Measurements from ENCODE around the gene VPS52. TPM values are rescaled to one million over a fixed set of nuclear protein-coding genes. Genes with fewer than 3 reads are reported as not detected.
A peak's percentile ranks its signal among the peaks of the same experiment; 100 is the strongest.
"Not testable (repeated sequence)": the region's sequence is repeated elsewhere in the genome, so short reads cannot be mapped to it uniquely, and the experiment has no call there.

VPS52 gene
- total RNA-seq, 1 experiment from 2014 or later: 21.1 TPM

- in situ Hi-C loops (cut with HindIII; ENCODE audit: low pct_unique_long_range_greater_than_20kb, low sequenced_read_pairs): no loop called here
- no peak for DNase-seq (ENCODE audit: low read depth)
Measured at GRCh38 chr6:33273129-33273923, 1.6 kb upstream of the VPS52 start.

DNA sequence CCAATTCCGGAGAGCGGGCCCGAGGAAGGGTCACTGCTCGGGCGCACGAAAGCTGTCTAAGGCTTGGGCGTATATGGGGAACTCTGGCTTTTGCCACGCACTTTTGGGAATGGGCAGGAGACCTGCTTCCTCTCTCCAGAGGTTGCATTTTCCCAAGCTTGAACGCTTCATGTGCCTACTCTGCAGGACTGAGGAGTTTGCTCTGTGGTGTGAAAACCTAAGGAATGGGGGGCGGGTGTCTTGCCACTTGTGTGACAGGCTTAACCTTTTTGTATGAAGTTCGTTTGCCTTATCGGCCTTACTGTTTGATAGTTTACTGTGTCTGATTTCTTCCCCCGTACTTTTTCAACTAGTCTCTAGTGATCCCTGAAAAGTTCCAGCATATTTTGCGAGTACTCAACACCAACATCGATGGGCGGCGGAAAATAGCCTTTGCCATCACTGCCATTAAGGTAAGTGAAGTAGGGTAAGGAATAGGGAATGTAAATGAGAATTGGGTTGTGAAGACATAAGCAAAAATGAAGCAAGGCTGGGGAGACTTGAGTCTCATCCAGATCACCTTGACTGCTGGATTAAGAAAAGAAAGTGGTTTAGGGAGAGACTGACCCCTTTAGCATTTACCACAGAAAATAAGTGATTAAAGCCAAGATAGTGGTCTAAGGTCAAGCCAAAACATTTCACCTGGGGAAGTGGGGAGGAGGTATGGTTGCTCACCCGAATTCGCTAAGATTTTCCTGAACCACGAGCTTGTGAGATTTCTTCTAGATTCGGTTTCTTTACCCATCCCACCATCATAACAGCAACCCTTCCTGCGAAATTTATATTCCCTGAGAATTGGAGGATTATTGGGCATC lies 826 bp upstream of the VPS52 start:
- in situ Hi-C loops (cut with HindIII; ENCODE audit: low pct_unique_long_range_greater_than_20kb, low sequenced_read_pairs): no loop called here
- no peak for DNase-seq (ENCODE audit: low read depth)

GRCh38 chr6:33271117-33271467 lies 584 bp downstream of the VPS52 start:
- in situ Hi-C loops (cut with HindIII; ENCODE audit: low pct_unique_long_range_greater_than_20kb, low sequenced_read_pairs): no loop called here

GRCh38 chr6:33264015-33264414 lies 7.7 kb downstream of the VPS52 start:
- in situ Hi-C loops (cut with HindIII; ENCODE audit: low pct_unique_long_range_greater_than_20kb, low sequenced_read_pairs): no loop called here
- DNase-seq (ENCODE audit: low read depth): no peak

More at GRCh38 chr6:33271117-33271467, 584 bp downstream of the VPS52 start:
- no peak for DNase-seq (ENCODE audit: low read depth)

DNA sequence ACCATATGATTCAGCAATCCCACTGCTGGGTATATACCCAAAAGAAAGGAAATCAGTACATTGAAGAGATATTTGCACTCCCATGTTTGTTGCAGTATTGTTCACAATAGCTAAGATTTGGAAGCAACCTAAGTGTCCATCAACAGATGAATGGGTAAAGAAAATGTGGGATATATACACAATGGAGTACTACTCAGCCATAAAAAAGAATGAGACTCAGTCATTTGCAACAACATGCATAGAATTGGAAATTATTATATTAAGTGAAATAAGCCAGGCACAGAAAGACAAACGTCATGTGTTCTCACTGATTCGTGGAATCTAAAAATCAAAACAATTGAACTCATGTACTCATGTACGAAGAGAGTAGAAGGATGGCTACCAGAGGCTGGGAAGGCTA lies 9.2 kb downstream of the VPS52 start:
- in situ Hi-C loops (cut with HindIII; ENCODE audit: low pct_unique_long_range_greater_than_20kb, low sequenced_read_pairs); DNase-seq (ENCODE audit: low read depth): not testable (repeated sequence)

- DNase-seq (ENCODE audit: low read depth): no peak
- in situ Hi-C loops (cut with HindIII; ENCODE audit: low pct_unique_long_range_greater_than_20kb, low sequenced_read_pairs): no loop called here
Measured at GRCh38 chr6:33259032-33259431, 12.6 kb downstream of the VPS52 start.

- in situ Hi-C loops (cut with HindIII; ENCODE audit: low pct_unique_long_range_greater_than_20kb, low sequenced_read_pairs): no loop called here
- no peak for DNase-seq (ENCODE audit: low read depth)
Measured at GRCh38 chr6:33254591-33254990, 17.1 kb downstream of the VPS52 start.

- no peak for DNase-seq (ENCODE audit: low read depth)
- in situ Hi-C loops (cut with HindIII; ENCODE audit: low pct_unique_long_range_greater_than_20kb, low sequenced_read_pairs): no loop called here
Measured at GRCh38 chr6:33252759-33253158, 18.9 kb downstream of the VPS52 start.

- in situ Hi-C loops (cut with HindIII; ENCODE audit: low pct_unique_long_range_greater_than_20kb, low sequenced_read_pairs): no loop called here
- no peak for DNase-seq (ENCODE audit: low read depth)
Measured at GRCh38 chr6:33251395-33252012, 20.2 kb downstream of the VPS52 start.

DNA sequence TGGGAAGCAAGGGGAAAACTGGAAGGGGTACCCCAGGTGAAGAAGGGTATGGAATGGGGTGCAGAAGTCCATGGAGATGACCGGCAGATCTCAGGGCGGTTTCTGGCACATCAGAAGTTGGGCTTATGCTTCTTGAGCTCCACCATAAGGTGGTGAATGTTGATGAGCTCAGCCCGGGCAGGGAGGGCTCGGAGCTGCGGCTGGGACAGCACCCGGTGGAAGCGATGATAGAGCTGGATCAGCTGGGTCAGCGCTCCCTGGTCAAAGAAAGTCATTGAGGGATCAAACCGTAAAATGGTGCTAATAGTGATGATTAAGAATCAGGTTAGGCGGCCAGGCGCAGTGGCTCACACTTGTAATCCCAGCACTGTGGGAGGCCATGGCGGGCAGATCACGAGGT lies 20.9 kb downstream of the VPS52 start:
- in situ Hi-C loops (cut with HindIII; ENCODE audit: low pct_unique_long_range_greater_than_20kb, low sequenced_read_pairs): no loop called here
- DNase-seq (ENCODE audit: low read depth): no peak

GRCh38 chr6:33249732-33250630 lies 21.7 kb downstream of the VPS52 start:
- DNase-seq (ENCODE audit: low read depth): peak; percentile 64
- in situ Hi-C loops (cut with HindIII; ENCODE audit: low pct_unique_long_range_greater_than_20kb, low sequenced_read_pairs): no loop called here

DNA sequence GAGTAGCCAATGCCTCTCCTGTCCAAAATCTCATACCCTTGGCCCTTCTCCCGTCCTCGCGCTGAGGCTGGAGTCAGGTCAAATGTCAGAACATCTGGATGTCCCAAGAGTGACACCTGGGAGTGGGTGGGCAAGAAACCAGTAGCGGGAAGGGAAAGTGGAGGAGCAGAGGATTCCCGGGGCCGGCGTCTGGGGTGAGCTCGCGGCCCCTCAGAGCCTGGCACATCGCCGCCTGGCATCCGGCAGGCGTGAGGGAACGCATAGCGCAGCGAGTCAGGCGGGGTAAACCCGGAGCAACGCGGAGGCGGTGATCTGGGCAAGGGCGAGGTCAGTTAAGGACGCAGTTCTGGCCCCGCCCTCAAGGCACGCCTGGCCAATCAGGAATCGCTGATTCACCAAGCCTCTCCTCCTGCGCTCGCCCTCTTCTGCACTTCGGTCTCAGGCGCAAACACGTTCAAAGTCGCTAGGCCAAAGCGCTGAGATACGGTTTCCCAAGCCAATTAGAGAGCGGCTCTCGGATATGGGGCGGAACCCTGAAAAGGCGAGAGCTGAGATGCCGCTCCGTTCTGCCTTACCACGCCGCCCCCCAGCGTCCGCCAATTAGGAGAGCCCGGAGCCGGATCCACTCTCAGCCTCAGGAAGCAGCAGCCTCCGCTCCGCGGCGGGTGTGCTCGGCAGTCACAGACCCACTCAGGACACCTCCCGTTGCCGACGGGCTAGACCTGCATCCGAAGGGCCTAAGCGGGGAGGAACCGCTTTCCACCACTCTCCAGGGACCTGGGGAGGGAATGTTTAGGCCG lies 22.5 kb downstream of the VPS52 start:
- DNase-seq (ENCODE audit: low read depth): peak; percentile 99
- in situ Hi-C loops (cut with HindIII; ENCODE audit: low pct_unique_long_range_greater_than_20kb, low sequenced_read_pairs): no loop called here

- no peak for DNase-seq (ENCODE audit: low read depth)
- in situ Hi-C loops (cut with HindIII; ENCODE audit: low pct_unique_long_range_greater_than_20kb, low sequenced_read_pairs): no loop called here
Measured at GRCh38 chr6:33248643-33248931, 23.1 kb downstream of the VPS52 start.

DNA sequence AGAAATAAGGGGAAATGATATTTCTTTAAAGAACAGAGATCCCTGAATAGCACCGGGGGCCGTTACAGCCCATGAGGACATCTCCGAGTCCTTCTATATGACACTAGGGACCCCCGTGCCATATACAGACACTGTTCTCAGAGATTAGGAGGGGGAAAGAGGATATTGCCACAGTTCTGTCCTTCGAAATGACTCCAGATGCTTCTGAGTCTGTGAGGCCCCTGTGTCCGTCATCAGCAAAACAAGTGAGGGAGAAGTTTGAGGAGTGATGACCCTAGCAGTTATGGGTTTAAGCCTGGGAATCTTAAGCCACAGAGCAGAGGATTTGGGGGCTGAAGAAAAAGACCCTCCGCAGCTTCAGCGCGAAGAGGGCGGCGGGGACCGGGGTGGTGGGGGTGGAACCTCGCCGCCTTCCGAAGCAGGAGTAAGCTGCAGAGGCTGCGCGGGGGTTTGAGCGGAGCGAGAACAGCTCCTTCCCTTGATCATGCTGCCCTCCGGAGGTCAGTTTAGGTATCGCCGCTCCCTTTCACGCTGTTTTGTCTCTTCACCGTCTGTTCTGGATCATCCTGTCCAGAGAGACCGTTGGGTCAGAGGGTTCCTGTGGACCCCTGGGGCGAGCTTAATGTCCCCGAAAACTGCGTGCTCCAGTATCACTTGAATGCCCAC lies 23.6 kb downstream of the VPS52 start:
- in situ Hi-C loops (cut with HindIII; ENCODE audit: low pct_unique_long_range_greater_than_20kb, low sequenced_read_pairs): no loop called here
- peak; percentile 73 for DNase-seq (ENCODE audit: low read depth)

DNA sequence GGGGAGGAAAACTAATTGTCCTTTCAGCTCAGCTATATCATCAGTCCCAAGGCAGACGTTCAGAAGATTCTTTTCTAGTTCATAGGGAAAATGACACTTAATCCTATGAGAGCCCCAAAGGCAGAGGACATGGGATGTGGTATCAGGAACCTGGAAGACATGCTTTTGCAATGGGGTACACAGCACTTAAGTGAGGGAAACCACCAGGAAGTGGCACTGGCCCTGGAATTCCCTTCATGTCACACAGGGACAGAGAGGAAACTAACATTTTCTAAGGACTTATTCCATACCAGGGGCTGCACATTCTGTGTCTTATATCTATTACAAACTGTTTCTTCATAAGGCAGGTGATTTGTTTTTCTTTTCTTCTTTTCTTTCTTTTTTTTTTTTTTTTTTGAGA lies 28.2 kb downstream of the VPS52 start:
- in situ Hi-C loops (cut with HindIII; ENCODE audit: low pct_unique_long_range_greater_than_20kb, low sequenced_read_pairs): no loop called here
- DNase-seq (ENCODE audit: low read depth): no peak

DNA sequence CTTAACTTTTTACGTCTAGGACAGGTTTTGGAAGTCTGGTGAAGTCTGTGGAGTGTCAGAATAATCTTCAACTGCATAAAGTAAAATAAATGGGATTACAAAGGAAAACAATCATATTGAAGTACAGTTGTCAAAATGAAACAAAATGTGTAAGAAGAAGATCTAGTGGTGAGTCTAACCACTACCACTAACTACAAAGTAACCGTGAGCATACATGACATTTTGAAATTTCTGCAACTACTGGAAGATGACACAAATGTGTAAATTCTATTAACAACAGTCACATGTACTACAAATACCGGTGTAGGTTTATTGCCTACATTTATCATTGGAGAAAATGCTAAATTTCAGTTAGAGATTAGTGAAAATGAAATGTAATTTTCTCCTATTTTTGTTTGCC lies 29.7 kb downstream of the VPS52 start:
- in situ Hi-C loops (cut with HindIII; ENCODE audit: low pct_unique_long_range_greater_than_20kb, low sequenced_read_pairs): no loop called here
- DNase-seq (ENCODE audit: low read depth): no peak

DNA sequence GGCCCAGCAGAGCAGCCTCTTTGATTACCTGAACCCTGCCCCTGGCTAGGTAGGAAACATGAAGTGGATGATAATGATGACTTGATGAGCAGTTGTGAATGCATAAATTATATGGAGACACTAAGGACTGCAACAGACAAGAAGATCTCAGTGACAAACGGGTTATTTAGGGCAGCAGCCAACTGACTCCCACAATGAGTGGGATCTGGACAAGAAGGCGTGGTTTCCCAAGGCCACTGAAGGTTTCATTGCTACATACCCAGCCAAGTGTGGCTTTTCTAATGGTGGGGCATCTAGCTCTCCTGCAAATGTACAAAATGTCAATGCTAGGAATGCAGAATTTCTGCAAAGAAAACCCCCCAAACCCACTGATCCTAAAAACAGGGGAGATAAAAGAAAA lies 33.9 kb downstream of the VPS52 start:
- in situ Hi-C loops (cut with HindIII; ENCODE audit: low pct_unique_long_range_greater_than_20kb, low sequenced_read_pairs): no loop called here
- no peak for DNase-seq (ENCODE audit: low read depth)
